Pancreas (tissue), 10 donors: ENCODE measurements around the gene LIPH. TPM values are rescaled to one million over a fixed set of nuclear protein-coding genes. Genes with fewer than 3 reads are reported as not detected.

Experiments
- ATAC-seq, 4 donors: fragments of 200-7000 bp; cut with Tn5 transposase; one replicate each; pipeline versions ENCODE4 v1.8.0 to v1.9.1; 2020; ENCODE audit warnings: mild to moderate bottlenecking in 4 of 4, moderate library complexity in 4 of 4
- DNase-seq, 6 donors: peaks; one replicate each; pipeline ENCODE4 v3.0.0-alpha.2; 2020
- FAIRE-seq: peaks from 2 replicates; lab custom pipeline; 2012; peaks lifted over from hg19 to GRCh38; lab: Jason Lieb, UNC
- H3K27ac ChIP-seq, 4 donors: fragments of 200-600 bp; sonication (generic); 1 replicate in 3 of 4; 2 replicates in 1 of 4; pipeline versions ENCODE4 v1.5.0 to v1.8.0; 2020
- H3K27me3 ChIP-seq, 4 donors: fragments of 200-600 bp; one replicate each; pipeline ENCODE4 v1.8.0; 2021
- H3K36me3 ChIP-seq, 3 donors: fragments of 200-600 bp; sonication (generic) in 1 of 3; one replicate each; pipeline versions ENCODE4 v1.5.0 to v1.8.0; 2020 to 2021
- H3K4me1 ChIP-seq, 3 donors: fragments of 200-600 bp; one replicate each; pipeline ENCODE4 v1.8.0; 2021
- H3K4me3 ChIP-seq, 4 donors: fragments of 200-600 bp; sonication (generic) in 2 of 4; one replicate each; pipeline versions ENCODE4 v1.5.0 to v1.8.0; 2020 to 2021
- H3K9me3 ChIP-seq, 4 donors: fragments of 200-600 bp; one replicate each; pipeline ENCODE4 v1.8.0; 2021
- WGBS, 2 donors: extraction: QIAGEN DNeasy Blood & Tissue Kit; methylation state at CpG; one replicate each; pipeline ENCODE4 v1.1.7; 2013; 5-methylcytosine and 5-hydroxymethylcytosine counted together
- intact Hi-C, 3 donors: fragments of 100-400 bp; cut with DNase I; formaldehyde crosslinking; loops; one replicate each; pipeline versions ENCODE4 v1.11.1 to v1.14.2; 2022
- polyA plus RNA-seq, 2 donors: library from polyadenylated mRNA; stranded (reverse); fragments of 200-250 nt; gene quantifications; one replicate each; pipeline ENCODE4 v1.2.3, GENCODE V29; 2013
- total RNA-seq, 6 donors: library from RNA; stranded (reverse); fragmentation: NEBNext Ultra II Directional in 4 of 6; extraction: Animal tissue kit (Norgen Biotek cat#: 25700) in 4 of 6; gene quantifications; one replicate each; pipeline versions ENCODE4 v1.2.1 to v1.2.4, GENCODE V29; 2021 to 2023
- TF ChIP-seq, protein P1 (sequence below), 4 donors: fragments of 200-600 bp; sonication (generic) in 3 of 4; IDR thresholded peaks; one replicate each; pipeline versions ENCODE4 v1.5.0 to v1.8.0; 2021; ENCODE audit warnings: antibody characterized with exemption in 4 of 4
- donor health status: healthy with polysubstance abuse.
- donor health status: DM: no; HTN: no; CAD: no; lungs with moderate emphysema.
- donor health status: DM: no; HTN: no; CAD: no.
- donor health status: control.
- donor health status: control.
- donor health status: Bipolar disorder and iron deficiency.
- donor health status: DM: yes; HTN: yes; CAD: no.
- donor health status: DM: no; HTN: no; CAD: no.
- donor health status: DM: no; HTN: no; CAD: no.
- donor health status: DM: yes; HTN: yes; CAD: no.

LIPH gene
- total and polyA plus RNA-seq, 8 donors, result 3.7 to 13.9 (median 4.8) TPM

DNA sequence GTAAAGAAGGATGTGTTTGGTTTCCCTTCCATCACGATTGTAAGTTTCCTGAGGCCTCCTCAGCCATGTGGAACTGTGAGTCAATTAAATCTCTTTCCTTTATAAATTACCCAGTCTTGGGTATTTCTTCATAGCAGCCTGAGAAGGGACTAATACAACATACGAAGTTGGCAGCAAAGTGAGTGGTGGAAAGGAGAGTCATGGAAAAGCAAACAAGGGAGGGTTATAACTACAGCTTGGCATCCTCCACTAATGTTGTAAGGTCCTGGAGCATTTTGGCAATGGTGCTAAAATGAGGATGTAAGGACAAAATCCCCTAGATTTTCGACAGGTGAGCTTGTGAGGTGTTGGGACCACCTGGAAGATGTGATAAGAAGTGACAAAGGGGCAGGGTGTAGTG lies 47.8 kb downstream of the LIPH start:
- intact Hi-C loops, result no loop called here
- DNase-seq, result no peak
- Histone ChIP-seq H3K27me3 (no peaks in the 10 kb centered on the region), H3K4me3 (no peak overlapping the region), H3K9me3 (no peaks in the 10 kb centered on the region), H3K36me3 (no peaks in the 10 kb centered on the region), H3K4me1 (no peaks in the 10 kb centered on the region), H3K27ac (no peak overlapping the region)
- TF ChIP-seq, protein P1, sequence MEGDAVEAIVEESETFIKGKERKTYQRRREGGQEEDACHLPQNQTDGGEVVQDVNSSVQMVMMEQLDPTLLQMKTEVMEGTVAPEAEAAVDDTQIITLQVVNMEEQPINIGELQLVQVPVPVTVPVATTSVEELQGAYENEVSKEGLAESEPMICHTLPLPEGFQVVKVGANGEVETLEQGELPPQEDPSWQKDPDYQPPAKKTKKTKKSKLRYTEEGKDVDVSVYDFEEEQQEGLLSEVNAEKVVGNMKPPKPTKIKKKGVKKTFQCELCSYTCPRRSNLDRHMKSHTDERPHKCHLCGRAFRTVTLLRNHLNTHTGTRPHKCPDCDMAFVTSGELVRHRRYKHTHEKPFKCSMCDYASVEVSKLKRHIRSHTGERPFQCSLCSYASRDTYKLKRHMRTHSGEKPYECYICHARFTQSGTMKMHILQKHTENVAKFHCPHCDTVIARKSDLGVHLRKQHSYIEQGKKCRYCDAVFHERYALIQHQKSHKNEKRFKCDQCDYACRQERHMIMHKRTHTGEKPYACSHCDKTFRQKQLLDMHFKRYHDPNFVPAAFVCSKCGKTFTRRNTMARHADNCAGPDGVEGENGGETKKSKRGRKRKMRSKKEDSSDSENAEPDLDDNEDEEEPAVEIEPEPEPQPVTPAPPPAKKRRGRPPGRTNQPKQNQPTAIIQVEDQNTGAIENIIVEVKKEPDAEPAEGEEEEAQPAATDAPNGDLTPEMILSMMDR (IDR thresholded peaks at IDR 0.05), result no peak
- peak in 2 of 4 donors; percentile 33 to 41 for ATAC-seq
- WGBS, 2 donors, result 38 to 57% methylated on average over 3 of the region's 3 CpGs
- no peak for FAIRE-seq

DNA sequence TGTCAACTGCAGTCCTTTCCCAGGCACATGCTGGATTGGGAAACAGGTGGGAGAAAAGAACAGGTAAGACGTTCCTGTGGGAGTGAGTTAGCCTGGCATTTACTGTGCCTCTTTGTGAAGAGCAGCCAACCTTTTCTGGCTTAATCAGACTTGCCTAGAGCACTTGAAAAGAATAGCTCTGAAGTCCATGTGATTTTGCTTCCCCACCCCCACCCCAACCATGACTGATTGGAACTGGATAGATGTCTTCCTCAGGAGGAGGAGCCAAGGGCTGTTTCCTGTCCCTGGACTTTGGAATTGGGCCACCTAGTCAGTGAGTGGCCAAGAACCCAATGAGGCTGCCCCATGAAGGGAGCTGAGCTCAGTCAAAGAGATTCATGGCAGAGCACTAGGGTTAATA lies 48.9 kb downstream of the LIPH start:
- Histone ChIP-seq H3K4me3 (no peak overlapping the region), H3K27me3 (no peaks in the 10 kb centered on the region), H3K27ac (no peak overlapping the region), H3K4me1 (no peaks in the 10 kb centered on the region), H3K9me3 (no peaks in the 10 kb centered on the region), H3K36me3 (no peaks in the 10 kb centered on the region)
- TF ChIP-seq, protein P1 (IDR thresholded peaks at IDR 0.05), result no peak
- 31 to 44% methylated on average over 1 of the region's 1 CpG for WGBS, 2 donors
- intact Hi-C loops, result no loop called here
- ATAC-seq, result no peak
- DNase-seq, result no peak
- no peak for FAIRE-seq

DNA sequence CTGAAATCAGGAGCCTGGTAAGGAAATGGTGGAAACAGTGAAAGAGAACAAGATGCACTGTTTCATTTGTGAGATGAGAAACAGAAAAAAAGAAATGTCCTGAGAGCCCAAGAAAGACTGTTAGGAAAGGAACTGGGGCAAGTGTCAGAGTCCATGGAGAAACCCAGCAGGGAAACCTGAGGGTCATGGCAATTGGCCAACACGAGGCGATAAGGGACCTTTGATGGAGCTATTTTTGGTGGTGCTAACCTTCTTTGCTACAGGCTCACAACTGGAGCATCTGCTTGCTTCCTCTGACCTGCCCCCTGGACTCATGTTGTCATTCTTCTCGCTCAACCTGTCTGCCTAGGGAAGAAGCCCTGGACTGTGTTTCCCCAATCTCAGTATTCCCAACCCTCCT lies 49.4 kb downstream of the LIPH start:
- H3K27ac ChIP-seq, result no peak overlapping the region
- 29 to 41% methylated on average over 3 of the region's 3 CpGs for WGBS, 2 donors

DNA sequence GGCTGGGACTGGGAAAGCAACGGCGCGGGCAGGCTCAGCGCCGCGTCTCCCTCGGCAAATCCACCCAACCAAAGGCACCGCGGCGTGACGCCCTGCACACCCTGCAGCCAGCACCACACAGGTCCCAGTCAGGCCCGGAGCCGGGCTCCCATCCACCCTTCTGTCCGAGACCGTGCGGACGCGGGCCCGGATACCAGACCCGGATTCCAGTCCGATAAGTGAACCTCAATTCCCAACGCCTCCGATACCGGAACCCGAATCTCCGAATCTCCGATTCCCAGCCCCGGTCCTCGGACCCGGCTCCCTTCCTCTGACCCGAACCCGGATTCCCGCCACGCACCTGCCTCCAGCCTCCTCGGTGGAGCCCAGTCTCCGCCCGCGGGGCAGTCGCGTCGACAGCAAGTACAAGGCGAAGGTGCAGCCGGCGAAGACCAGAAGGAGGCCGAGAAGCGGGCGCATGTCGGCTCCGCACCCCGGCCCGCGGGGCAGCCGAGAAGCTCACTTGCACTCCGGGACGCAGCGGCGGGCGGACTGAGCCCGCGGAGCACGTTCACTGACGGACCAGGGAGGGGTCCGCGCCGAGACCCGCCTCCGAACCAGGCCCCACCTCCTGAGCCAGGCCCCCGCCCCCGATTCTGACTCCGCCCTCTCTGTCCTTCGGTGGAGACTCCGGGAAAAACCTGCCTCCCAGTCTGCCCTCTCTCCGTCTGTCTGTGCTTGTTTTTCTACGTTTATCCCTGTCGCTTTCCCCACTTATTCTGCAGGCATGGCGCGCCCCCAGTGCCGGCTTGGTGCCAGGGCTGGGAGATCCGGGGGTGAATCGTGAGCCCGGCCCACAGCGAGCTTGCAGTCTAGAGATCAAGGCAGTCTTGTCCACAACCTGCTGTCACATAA lies 53.6 kb downstream of the LIPH start, which contains the start of gene TMEM41A:
Gene TMEM41A, minus strand, starts transcription at position 533 of the 894 bp plus-strand sequence. Its CDS starts 74 bp downstream, at position 459.
- DNase-seq (peak; percentile 93 to 98 (median 96)), ATAC-seq (peak; percentile 97 to 99 (median 98)), FAIRE-seq (no peak)
- Histone ChIP-seq H3K36me3 (peaks cover 0 to 14% (median 7%) of the 10 kb centered on the region in 3 donors), H3K9me3 (no peaks in the 10 kb centered on the region), H3K4me3 (peak within 1 kb of the TSS; percentile 77 to 100 (median 83)), H3K4me1 (peaks cover 6 to 9% (median 7%) of the 10 kb centered on the region in 3 donors), H3K27me3 (no peaks in the 10 kb centered on the region), H3K27ac (peak within 1 kb of the TSS; percentile 79 to 90 (median 82))
- intact Hi-C loops, result no loop called here
- TF ChIP-seq, protein P1 (IDR thresholded peaks at IDR 0.05), result no peak
- 0% methylated on average over 70 to 82 of the region's 82 CpGs for WGBS, 2 donors

More for the DNA sequence above, 49.4 kb downstream of the LIPH start:
- no peaks in the 10 kb centered on the region for H3K4me1 ChIP-seq
- H3K9me3 ChIP-seq, result no peaks in the 10 kb centered on the region
- ATAC-seq (no peak), FAIRE-seq (no peak), DNase-seq (peak in 1 of 6 donors; percentile 54)
- no peak overlapping the region for H3K4me3 ChIP-seq
- intact Hi-C loops, result no loop called here
- no peaks in the 10 kb centered on the region for H3K27me3 ChIP-seq
- TF ChIP-seq, protein P1 (IDR thresholded peaks at IDR 0.05), result no peak
- no peaks in the 10 kb centered on the region for H3K36me3 ChIP-seq
